GM12878 (cell line): ENCODE data around the gene ACTR10. TPM values are rescaled to one million over a fixed set of nuclear protein-coding genes. Genes with fewer than 3 reads are reported as not detected.
A peak's percentile ranks its signal among the peaks of the same experiment; 100 is the strongest.

ENCODE experiments used
- BHLHE40 ChIP-seq, 2 experiments: fragments of 450-650 bp in 1 of 2; IDR thresholded peaks; 2 replicates each; pipeline ENCODE4 v1.6.1; 2011 to 2017; ENCODE audit warnings: low read depth in 2 of 2, borderline replicate concordance in 1 of 2, improper control_type of control experiment in 1 of 2, low read length in 1 of 2, mild to moderate bottlenecking in 1 of 2
- BMI1 ChIP-seq: fragments of 450-650 bp; IDR thresholded peaks from 2 replicates; pipeline ENCODE4 v1.6.1; 2016; ENCODE audit warnings: mild to moderate bottlenecking, moderate library complexity, borderline replicate concordance
- CHD2 ChIP-seq: IDR thresholded peaks from 2 replicates; pipeline ENCODE4 v1.6.1; 2011; ENCODE audit warnings: low read depth, low read length, improper control_type of control experiment, borderline replicate concordance
- E4F1 ChIP-seq: fragments of 450-650 bp; IDR thresholded peaks from 2 replicates; pipeline ENCODE4 v1.6.1; 2018; ENCODE audit warnings: borderline replicate concordance, mild to moderate bottlenecking; ENCODE audit not compliant: partially characterized antibody
- FOS ChIP-seq: IDR thresholded peaks from 3 replicates; pipeline ENCODE4 v1.6.1; 2011; ENCODE audit warnings: borderline replicate concordance; ENCODE audit not compliant: insufficient read length; ENCODE audit errors: extremely low read depth
- JUNB ChIP-seq: IDR thresholded peaks from 2 replicates; pipeline ENCODE4 v1.6.1; 2016; ENCODE audit warnings: antibody characterized with exemption, mild to moderate bottlenecking
- YY1 ChIP-seq: IDR thresholded peaks from 2 replicates; pipeline ENCODE4 v1.6.1; 2011; ENCODE audit warnings: low read depth, mild to moderate bottlenecking, low read length
- ZBTB4 ChIP-seq: fragments of 450-650 bp; formaldehyde crosslinking; IDR thresholded peaks from 2 replicates; pipeline ENCODE4 v1.4.0; 2022; ENCODE audit warnings: mild to moderate bottlenecking, moderate library complexity
- ZNF622 ChIP-seq: fragments of 450-650 bp; IDR thresholded peaks from 2 replicates; pipeline ENCODE4 v1.6.1; 2017; ENCODE audit warnings: mild to moderate bottlenecking, inconsistent platforms
- polyA plus RNA-seq, 11 experiments: library from polyadenylated mRNA; depleted of rRNA in 4 of 11; unstranded in 6 of 11; stranded (reverse) in 5 of 11; fragments of >200 nt; fragmentation: Nextera tagmentation in 4 of 11; fragmentation: Illumina TruSeq in 1 of 11; extraction: Ambion mirVana in 4 of 11; extraction: Trizol in 1 of 11; gene quantifications; 1 replicate in 1 of 11; 2 replicates in 10 of 11; pipeline versions ENCODE4 v1.2.1 to v1.2.3, GENCODE V29; 2011 to 2016; ENCODE audit warnings: inconsistent platforms in 2 of 11, missing spikeins in 2 of 11, low read depth in 1 of 11
- total RNA-seq, 4 experiments: library from RNA; depleted of rRNA in 3 of 4; stranded (reverse); fragments of >200 nt in 3 of 4; fragmentation: Illumina TruSeq in 1 of 4; extraction: Trizol in 1 of 4; gene quantifications; 2 replicates each; pipeline versions ENCODE4 v1.2.1 to v1.2.3, GENCODE V29; 2013 to 2021
- TF ChIP-seq, protein P1 (sequence below): IDR thresholded peaks from 2 replicates; pipeline ENCODE4 v1.6.1; 2012; ENCODE audit warnings: low read depth, low read length, improper control_type of control experiment
- TF ChIP-seq, protein P2 (sequence below): fragments of 450-650 bp; IDR thresholded peaks from 2 replicates; pipeline ENCODE4 v1.6.1; 2017; ENCODE audit warnings: mild to moderate bottlenecking, moderate library complexity
- TF ChIP-seq, protein P3 (sequence below): fragments of 450-650 bp; IDR thresholded peaks from 2 replicates; pipeline ENCODE4 v1.6.1; 2017; ENCODE audit warnings: mild to moderate bottlenecking

Gene ACTR10
- total and polyA plus RNA-seq, 10 of the 15 experiments (the other 5 are each of a cell fraction or from before 2014, with no cell fraction given): 26.0 to 74.3 (median 38.9) TPM

DNA sequence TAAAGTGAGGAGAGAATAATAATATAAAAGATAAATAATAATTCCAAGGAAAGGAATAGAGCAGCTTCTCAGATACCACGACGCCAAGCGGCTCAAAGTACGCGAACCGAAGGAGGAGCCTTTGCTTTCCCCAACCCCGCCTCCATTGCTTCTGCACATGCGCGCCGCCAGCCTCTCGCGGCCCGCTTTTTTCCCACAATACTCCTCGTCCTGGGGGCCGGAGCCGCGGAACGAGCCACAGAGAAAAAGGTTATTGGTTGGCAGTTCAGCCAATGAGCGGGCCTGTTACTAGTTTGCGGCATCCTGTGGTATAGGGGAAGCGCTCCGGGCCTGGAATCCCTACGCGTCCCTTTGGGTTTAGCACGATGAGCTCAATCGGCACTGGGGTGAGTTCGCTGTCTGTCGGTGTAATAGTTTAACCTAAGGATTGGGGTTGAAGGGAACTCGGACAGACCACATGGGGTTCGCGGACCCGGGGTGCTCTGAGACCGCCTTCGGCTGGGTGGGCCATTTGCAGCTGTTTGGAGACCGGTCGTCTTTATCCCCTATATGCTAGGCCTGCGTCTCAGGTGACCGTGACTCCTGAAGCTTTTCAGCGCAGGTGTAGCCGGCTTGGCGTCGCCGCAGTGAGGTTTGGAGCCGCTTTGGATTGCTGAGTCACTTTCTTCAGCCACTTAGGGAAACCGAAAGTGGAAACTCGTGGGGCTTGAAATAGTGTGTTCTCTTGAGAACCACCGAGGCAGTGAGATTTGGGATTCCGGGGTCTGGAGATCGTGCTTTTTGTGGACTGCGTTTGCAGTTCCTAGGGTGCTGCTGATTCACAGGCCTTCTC lies 44.8 kb downstream of the ACTR10 start, which contains the start of gene PSMA3 (continued):
- 0 out of 4 replicates have a peak, but pooled peaks have one; percentile 22 to 37 for TF ChIP-seq BHLHE40 (IDR thresholded peaks at IDR 0.05; ENCODE audit: borderline replicate concordance in 1 of 2, low read depth in 2 of 2, low read length in 1 of 2)
- no peak for TF ChIP-seq BMI1
- TF ChIP-seq YY1: peak; percentile 11; the same call in 1 of the 2 replicates
- TF ChIP-seq FOS: no peak
- no peak for TF ChIP-seq JUNB
- TF ChIP-seq CHD2: peak; percentile 32; the same call in 1 of the 2 replicates
- peak; percentile 37 for TF ChIP-seq E4F1
- TF ChIP-seq ZBTB4 (CRISPR knock-in tag): no peak
- TF ChIP-seq, protein P1, sequence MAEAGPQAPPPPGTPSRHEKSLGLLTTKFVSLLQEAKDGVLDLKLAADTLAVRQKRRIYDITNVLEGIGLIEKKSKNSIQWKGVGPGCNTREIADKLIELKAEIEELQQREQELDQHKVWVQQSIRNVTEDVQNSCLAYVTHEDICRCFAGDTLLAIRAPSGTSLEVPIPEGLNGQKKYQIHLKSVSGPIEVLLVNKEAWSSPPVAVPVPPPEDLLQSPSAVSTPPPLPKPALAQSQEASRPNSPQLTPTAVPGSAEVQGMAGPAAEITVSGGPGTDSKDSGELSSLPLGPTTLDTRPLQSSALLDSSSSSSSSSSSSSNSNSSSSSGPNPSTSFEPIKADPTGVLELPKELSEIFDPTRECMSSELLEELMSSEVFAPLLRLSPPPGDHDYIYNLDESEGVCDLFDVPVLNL: peak; percentile 51; the same call in 1 of the 2 replicates
- TF ChIP-seq, protein P2, sequence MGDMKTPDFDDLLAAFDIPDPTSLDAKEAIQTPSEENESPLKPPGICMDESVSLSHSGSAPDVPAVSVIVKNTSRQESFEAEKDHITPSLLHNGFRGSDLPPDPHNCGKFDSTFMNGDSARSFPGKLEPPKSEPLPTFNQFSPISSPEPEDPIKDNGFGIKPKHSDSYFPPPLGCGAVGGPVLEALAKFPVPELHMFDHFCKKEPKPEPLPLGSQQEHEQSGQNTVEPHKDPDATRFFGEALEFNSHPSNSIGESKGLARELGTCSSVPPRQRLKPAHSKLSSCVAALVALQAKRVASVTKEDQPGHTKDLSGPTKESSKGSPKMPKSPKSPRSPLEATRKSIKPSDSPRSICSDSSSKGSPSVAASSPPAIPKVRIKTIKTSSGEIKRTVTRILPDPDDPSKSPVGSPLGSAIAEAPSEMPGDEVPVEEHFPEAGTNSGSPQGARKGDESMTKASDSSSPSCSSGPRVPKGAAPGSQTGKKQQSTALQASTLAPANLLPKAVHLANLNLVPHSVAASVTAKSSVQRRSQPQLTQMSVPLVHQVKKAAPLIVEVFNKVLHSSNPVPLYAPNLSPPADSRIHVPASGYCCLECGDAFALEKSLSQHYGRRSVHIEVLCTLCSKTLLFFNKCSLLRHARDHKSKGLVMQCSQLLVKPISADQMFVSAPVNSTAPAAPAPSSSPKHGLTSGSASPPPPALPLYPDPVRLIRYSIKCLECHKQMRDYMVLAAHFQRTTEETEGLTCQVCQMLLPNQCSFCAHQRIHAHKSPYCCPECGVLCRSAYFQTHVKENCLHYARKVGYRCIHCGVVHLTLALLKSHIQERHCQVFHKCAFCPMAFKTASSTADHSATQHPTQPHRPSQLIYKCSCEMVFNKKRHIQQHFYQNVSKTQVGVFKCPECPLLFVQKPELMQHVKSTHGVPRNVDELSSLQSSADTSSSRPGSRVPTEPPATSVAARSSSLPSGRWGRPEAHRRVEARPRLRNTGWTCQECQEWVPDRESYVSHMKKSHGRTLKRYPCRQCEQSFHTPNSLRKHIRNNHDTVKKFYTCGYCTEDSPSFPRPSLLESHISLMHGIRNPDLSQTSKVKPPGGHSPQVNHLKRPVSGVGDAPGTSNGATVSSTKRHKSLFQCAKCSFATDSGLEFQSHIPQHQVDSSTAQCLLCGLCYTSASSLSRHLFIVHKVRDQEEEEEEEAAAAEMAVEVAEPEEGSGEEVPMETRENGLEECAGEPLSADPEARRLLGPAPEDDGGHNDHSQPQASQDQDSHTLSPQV: no peak
- TF ChIP-seq ZNF622: no peak
- TF ChIP-seq, protein P3, sequence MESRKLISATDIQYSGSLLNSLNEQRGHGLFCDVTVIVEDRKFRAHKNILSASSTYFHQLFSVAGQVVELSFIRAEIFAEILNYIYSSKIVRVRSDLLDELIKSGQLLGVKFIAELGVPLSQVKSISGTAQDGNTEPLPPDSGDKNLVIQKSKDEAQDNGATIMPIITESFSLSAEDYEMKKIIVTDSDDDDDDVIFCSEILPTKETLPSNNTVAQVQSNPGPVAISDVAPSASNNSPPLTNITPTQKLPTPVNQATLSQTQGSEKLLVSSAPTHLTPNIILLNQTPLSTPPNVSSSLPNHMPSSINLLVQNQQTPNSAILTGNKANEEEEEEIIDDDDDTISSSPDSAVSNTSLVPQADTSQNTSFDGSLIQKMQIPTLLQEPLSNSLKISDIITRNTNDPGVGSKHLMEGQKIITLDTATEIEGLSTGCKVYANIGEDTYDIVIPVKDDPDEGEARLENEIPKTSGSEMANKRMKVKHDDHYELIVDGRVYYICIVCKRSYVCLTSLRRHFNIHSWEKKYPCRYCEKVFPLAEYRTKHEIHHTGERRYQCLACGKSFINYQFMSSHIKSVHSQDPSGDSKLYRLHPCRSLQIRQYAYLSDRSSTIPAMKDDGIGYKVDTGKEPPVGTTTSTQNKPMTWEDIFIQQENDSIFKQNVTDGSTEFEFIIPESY: no peak
